Measurements from ENCODE around the gene ID4. TPM values are rescaled to one million over a fixed set of nuclear protein-coding genes. Genes with fewer than 3 reads are reported as not detected.

Gene ID4
- total RNA-seq, 1 donor from 2014 or later, result 46.8 TPM

- TF ChIP-seq, protein P1, sequence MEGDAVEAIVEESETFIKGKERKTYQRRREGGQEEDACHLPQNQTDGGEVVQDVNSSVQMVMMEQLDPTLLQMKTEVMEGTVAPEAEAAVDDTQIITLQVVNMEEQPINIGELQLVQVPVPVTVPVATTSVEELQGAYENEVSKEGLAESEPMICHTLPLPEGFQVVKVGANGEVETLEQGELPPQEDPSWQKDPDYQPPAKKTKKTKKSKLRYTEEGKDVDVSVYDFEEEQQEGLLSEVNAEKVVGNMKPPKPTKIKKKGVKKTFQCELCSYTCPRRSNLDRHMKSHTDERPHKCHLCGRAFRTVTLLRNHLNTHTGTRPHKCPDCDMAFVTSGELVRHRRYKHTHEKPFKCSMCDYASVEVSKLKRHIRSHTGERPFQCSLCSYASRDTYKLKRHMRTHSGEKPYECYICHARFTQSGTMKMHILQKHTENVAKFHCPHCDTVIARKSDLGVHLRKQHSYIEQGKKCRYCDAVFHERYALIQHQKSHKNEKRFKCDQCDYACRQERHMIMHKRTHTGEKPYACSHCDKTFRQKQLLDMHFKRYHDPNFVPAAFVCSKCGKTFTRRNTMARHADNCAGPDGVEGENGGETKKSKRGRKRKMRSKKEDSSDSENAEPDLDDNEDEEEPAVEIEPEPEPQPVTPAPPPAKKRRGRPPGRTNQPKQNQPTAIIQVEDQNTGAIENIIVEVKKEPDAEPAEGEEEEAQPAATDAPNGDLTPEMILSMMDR (IDR thresholded peaks at IDR 0.05), result no peak
- H3K9me3 Mint-ChIP-seq (ENCODE audit: unreplicated experiment), result no peaks in the 10 kb centered on the region
- no peak for DNase-seq (ENCODE audit: extremely low spot score, unreplicated experiment)
- no peak overlapping the region for H3K27ac Mint-ChIP-seq (ENCODE audit: unreplicated experiment)
- no peak overlapping the region for H3K4me3 Mint-ChIP-seq (ENCODE audit: unreplicated experiment)
- H3K27me3 Mint-ChIP-seq (ENCODE audit: unreplicated experiment), result peaks cover 4% of the 10 kb centered on the region
- H3K4me1 Mint-ChIP-seq (ENCODE audit: unreplicated experiment), result peaks cover 13% of the 10 kb centered on the region
- H3K36me3 Mint-ChIP-seq (ENCODE audit: unreplicated experiment), result no peaks in the 10 kb centered on the region
These were observed 18.4 kb downstream of the ID4 start for GRCh38 chr6:19855536-19855935.

DNA sequence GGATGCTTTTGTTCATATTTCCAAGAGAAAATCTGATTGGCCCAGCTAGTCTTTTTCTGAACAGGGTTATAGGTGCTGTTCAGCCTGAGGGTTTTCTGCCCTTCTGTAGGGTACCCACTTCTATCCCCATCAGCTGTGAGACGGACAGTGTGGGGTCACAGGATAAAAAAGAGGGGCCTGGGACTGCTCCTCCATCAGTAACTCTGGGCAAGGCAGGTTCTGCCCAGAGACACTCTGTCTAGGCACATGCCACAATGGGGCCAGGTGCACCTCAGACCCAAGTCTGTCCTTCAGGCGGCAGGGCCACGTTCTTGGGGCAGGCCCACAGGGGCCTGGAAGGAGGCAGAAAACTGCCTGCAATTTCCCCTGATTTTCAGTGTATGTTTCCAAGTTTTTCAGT is 20.0 kb downstream of the ID4 start:
- no peaks in the 10 kb centered on the region for H3K36me3 Mint-ChIP-seq (ENCODE audit: unreplicated experiment)

DNA sequence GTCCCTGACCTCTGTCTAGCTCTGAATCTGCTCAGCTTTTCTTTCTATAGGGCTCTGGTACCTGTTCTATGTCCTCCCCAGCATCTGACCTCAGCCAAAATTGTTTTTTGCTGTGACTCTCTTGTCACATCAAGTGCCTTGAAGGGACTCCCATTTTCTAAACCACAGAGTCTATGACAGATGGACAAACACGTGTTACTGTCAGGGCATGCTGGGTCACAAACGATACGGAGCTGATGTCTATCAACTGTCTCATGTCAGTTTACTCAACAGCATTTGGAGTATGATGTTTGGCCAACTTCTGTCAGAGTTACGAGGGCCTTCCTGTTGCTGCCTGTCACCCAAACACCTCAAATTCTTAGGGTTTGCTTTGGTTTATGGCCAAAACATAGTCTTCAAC is 20.5 kb downstream of the ID4 start:
- no peaks in the 10 kb centered on the region for H3K4me1 Mint-ChIP-seq (ENCODE audit: unreplicated experiment)
- H3K9me3 Mint-ChIP-seq (ENCODE audit: unreplicated experiment), result no peaks in the 10 kb centered on the region
- TF ChIP-seq, protein P1 (IDR thresholded peaks at IDR 0.05), result no peak
- no peak overlapping the region for H3K4me3 Mint-ChIP-seq (ENCODE audit: unreplicated experiment)
- H3K27ac Mint-ChIP-seq (ENCODE audit: unreplicated experiment), result no peak overlapping the region
- H3K36me3 Mint-ChIP-seq (ENCODE audit: unreplicated experiment), result no peaks in the 10 kb centered on the region
- peaks cover 4% of the 10 kb centered on the region for H3K27me3 Mint-ChIP-seq (ENCODE audit: unreplicated experiment)
- DNase-seq (ENCODE audit: extremely low spot score, unreplicated experiment), result no peak

More for the DNA sequence above, 20.0 kb downstream of the ID4 start:
- no peaks in the 10 kb centered on the region for H3K4me1 Mint-ChIP-seq (ENCODE audit: unreplicated experiment)
- no peaks in the 10 kb centered on the region for H3K9me3 Mint-ChIP-seq (ENCODE audit: unreplicated experiment)
- DNase-seq (ENCODE audit: extremely low spot score, unreplicated experiment), result no peak
- peaks cover 4% of the 10 kb centered on the region for H3K27me3 Mint-ChIP-seq (ENCODE audit: unreplicated experiment)
- TF ChIP-seq, protein P1 (IDR thresholded peaks at IDR 0.05), result no peak
- no peak overlapping the region for H3K27ac Mint-ChIP-seq (ENCODE audit: unreplicated experiment)
- no peak overlapping the region for H3K4me3 Mint-ChIP-seq (ENCODE audit: unreplicated experiment)

DNA sequence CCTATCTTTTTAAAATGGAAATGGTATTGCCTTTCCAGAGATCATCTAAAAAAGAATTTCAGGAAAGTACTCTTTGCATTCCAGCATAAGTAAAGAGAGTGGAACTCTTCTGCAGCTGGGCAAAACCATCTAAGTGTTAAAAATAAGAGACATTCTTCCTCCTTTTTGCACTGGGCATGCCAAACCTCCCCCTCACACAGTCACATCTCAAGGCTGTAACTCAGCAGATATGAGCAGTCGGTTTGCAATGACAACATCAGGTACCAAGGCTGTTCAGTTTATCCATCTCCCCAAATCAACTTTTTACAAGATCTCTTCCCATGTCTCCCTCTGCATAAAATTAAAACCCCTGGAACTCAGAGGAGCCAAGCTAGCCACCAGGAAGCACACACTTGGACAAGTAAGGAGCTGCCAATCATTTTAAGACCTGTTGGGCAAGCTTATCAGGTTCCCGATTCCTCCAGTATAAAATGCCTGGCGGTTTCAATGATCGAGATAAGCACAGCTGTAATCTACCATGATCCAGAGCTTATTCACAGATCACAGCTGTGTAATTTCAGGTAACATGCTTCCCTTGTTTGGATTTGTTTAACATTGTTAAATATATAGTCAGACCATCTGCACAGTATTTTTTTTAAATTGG is 23.2 kb downstream of the ID4 start:
- TF ChIP-seq, protein P1 (IDR thresholded peaks at IDR 0.05), result no peak
- Mint-ChIP-seq H3K4me3 (ENCODE audit: unreplicated experiment) (no peak overlapping the region), H3K27me3 (ENCODE audit: unreplicated experiment) (peaks cover 4% of the 10 kb centered on the region), H3K4me1 (ENCODE audit: unreplicated experiment) (no peaks in the 10 kb centered on the region), H3K27ac (ENCODE audit: unreplicated experiment) (no peak overlapping the region), H3K9me3 (ENCODE audit: unreplicated experiment) (no peaks in the 10 kb centered on the region), H3K36me3 (ENCODE audit: unreplicated experiment) (no peaks in the 10 kb centered on the region)
- DNase-seq (ENCODE audit: extremely low spot score, unreplicated experiment), result no peak

DNA sequence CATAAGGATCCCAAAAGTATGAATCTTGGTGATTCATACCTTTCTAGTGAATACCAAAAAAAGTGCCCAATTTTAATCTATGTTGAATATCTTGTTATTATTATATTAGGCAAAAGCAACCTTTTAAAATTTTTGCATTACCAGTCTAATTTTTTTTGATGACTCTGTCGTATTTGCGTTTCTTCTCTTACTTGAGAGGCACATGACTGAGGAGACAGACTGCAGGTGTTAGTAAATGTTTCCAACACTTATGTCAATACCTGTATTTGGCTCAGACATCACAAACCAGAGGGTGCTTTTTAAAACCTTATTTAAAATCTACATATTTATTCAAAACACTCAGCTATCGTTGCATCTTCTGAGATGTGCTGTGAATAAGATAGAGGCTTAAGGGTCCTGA is 27.1 kb downstream of the ID4 start:
- Mint-ChIP-seq H3K4me1 (ENCODE audit: unreplicated experiment) (no peaks in the 10 kb centered on the region), H3K36me3 (ENCODE audit: unreplicated experiment) (no peaks in the 10 kb centered on the region), H3K27ac (ENCODE audit: unreplicated experiment) (no peak overlapping the region), H3K27me3 (ENCODE audit: unreplicated experiment) (peaks cover 4% of the 10 kb centered on the region), H3K9me3 (ENCODE audit: unreplicated experiment) (no peaks in the 10 kb centered on the region), H3K4me3 (ENCODE audit: unreplicated experiment) (no peak overlapping the region)
- TF ChIP-seq, protein P1 (IDR thresholded peaks at IDR 0.05), result no peak
- DNase-seq (ENCODE audit: extremely low spot score, unreplicated experiment), result no peak

Data from osteocyte (in vitro differentiated cells).